T-helper 2 cell (primary cell): Measurements from ENCODE around the gene RNU2-1.
"Not testable (repeated sequence)": the region's sequence is repeated elsewhere in the genome, so short reads cannot be mapped to it uniquely, and the experiment has no call there.

Experiments
- DNase-seq, 5 experiments: peaks; one replicate each; pipeline versions ENCODE4 v3.0.0 to v3.0.0-alpha.2; 2012 to 2022
- total RNA-seq, 2 donors: gene quantifications; one replicate each; lab custom pipeline; 2026; lab: John Stamatoyannopoulos, UW

RNU2-1 gene
- 0 reads per million in 2 donors for total RNA-seq

GRCh38 chr17:43233877-43234276, at the start of gene RNU2-1:
Gene RNU2-1 (minus strand): TSS chr17:43233977.
- not testable (repeated sequence) for DNase-seq

- DNase-seq, result not testable (repeated sequence)
These were observed 39.1 kb upstream of the RNU2-1 start for GRCh38 chr17:43272914-43273313.

- DNase-seq, result not testable (repeated sequence)
These were observed 38.7 kb upstream of the RNU2-1 start for GRCh38 chr17:43272483-43272882.

GRCh38 chr17:43270552-43271504, 37.1 kb upstream of the RNU2-1 start:
- not testable (repeated sequence) for DNase-seq

- DNase-seq, result peak in 1 of 5 experiments; percentile 57
These were observed 12.7 kb upstream of the RNU2-1 start for GRCh38 chr17:43246456-43246855.

- DNase-seq, result not testable (repeated sequence)
These were observed 7.0 kb upstream of the RNU2-1 start for GRCh38 chr17:43240596-43241352.

GRCh38 chr17:43239597-43239996, 5.8 kb upstream of the RNU2-1 start:
- DNase-seq, result not testable (repeated sequence)

- not testable (repeated sequence) for DNase-seq
These were observed 514 bp downstream of the RNU2-1 start for GRCh38 chr17:43233263-43233662.

GRCh38 chr17:43232021-43232699, 1.6 kb downstream of the RNU2-1 start:
- peak in 1 of 5 experiments; percentile 23 for DNase-seq

- not testable (repeated sequence) for DNase-seq
These were observed 2.4 kb downstream of the RNU2-1 start for GRCh38 chr17:43231205-43232020.

GRCh38 chr17:43228020-43228782, 5.6 kb downstream of the RNU2-1 start, which contains the start of gene CCDC200:
Gene CCDC200 (minus strand): TSS chr17:43228623. CDS start chr17:43228554, 69 bp downstream.
- DNase-seq, result not testable (repeated sequence)

- no peak for DNase-seq
These were observed 7.4 kb downstream of the RNU2-1 start for GRCh38 chr17:43226393-43226792.

- no peak for DNase-seq
These were observed 9.6 kb downstream of the RNU2-1 start for GRCh38 chr17:43224146-43224705.

GRCh38 chr17:43220511-43221125, 13.2 kb downstream of the RNU2-1 start:
- DNase-seq, result no peak

GRCh38 chr17:43219746-43220380, 13.9 kb downstream of the RNU2-1 start:
- DNase-seq, result no peak

GRCh38 chr17:43219001-43219400, 14.8 kb downstream of the RNU2-1 start:
- DNase-seq, result no peak

GRCh38 chr17:43217614-43218087, 16.1 kb downstream of the RNU2-1 start:
- no peak for DNase-seq

- DNase-seq, result no peak
These were observed 16.8 kb downstream of the RNU2-1 start for GRCh38 chr17:43216762-43217613.
